Activated CD4-positive, alpha-beta T cell treated with anti-CD3 and anti-CD28 coated beads, Interleukin-2, amount 50 U/mL, for 1 hour (primary cell): Measurements from ENCODE around the gene ICA1.
"Not testable (repeated sequence)": the region's sequence is repeated elsewhere in the genome, so short reads cannot be mapped to it uniquely, and the experiment has no call there.

Source experiments
- DNase-seq: peaks from one replicate; pipeline ENCODE4 v3.0.0-alpha.2; 2020

The ICA1 gene

DNA sequence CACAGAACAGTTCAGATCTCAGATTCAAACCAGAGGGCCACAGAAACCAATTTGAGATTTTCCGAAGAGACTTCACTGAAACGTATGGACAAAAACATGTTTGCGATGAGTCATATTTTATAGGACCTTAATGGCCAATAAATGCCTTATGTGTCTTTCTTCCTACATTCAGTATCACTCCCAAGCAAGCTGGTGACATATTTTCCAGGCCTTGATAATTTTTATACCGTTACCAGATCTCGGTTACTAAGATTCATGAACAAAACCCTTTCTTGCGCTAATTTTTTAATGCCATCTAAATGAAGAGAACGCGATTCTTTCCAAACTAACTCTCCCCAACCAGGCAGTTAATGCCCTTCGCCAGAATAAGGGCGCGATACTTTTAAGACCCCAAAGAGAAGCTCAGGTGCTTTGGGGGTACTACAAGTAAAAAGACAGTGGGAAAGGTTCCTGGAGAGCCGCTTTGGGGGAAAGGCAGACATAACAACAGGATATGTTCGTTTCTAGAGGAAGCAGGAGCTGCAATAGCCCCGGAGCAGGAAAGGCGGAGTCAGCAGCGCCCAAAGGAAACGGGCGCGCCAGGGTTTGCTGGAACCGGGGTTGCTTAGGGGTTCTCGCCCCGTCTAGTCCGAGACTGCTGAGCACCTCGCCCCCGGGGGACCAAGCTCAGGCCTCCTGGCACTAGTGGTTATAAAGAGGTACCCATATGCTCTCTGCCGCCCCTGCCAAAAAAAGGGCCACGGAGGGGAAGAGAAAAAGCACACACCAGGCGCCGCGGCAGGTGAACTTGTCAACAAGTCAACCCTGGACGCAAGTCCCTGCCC lies 884 bp downstream of the ICA1 start:
- DNase-seq: no peak

DNA sequence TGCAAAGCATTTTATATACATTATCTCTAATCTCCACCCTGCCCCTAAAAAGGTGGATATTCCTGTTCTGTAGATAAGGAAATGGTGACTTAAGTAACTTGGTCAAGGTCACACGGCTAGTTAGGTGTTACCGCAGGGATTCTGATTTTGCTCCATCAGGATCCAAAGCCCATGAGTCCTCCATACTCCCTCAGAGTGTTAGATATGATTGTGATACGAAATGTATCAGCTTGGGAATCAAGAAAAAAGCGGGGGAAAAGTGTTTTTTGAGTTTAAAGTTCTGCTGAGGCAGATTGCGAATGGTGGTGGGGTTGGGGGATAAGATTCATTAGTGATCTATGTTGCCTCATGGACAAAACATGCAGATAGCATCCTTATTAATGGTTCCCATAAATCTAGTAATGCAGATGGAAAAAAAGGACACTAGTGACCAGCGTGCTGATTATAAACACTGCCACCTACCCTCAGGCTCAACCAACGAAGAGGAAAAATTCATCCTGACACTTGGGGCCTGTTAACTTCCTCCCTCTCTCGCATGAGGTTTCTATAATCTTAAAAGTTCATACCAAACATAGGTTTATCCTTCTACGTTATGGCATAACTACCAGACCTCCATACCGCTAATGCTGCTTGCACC lies 2.3 kb downstream of the ICA1 start:
- no peak for DNase-seq

DNA sequence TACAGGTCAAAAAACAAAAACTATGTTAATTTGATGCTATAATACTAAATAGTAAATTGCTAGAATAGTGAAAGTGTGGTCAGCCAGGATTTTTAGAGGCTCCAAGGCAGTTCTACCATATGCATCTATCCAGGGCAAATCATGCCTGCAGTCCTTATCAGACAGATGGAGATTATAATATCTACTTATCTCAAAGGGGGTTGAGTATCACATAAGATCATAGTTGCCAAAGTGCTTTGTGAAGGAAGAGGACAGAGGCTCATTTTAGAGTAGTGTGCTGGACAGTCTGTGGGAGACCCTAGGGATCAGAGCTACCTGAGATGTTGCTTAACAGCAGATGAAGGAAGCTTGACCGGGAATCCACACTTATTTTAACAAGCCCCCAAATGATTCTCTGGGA lies 3.2 kb downstream of the ICA1 start:
- no peak for DNase-seq

DNA sequence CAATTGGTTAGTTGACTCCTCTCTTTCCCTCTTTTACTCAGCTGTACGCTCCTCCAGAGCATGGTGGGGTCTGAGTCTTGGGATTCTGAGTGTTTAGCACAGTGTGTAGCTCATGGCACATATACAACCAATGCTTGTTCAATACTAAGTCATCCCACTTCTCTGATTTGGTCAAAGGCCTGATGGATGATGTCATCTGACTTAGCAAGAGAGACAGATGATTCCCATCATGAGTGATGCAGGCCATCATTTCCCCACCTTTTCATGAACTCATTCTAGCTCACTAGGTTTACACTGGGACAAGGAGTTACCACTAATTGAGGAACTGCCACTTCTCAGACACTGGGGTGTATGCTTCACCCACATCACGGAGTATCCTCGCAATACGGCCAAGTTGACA lies 3.8 kb downstream of the ICA1 start:
- DNase-seq: no peak

DNA sequence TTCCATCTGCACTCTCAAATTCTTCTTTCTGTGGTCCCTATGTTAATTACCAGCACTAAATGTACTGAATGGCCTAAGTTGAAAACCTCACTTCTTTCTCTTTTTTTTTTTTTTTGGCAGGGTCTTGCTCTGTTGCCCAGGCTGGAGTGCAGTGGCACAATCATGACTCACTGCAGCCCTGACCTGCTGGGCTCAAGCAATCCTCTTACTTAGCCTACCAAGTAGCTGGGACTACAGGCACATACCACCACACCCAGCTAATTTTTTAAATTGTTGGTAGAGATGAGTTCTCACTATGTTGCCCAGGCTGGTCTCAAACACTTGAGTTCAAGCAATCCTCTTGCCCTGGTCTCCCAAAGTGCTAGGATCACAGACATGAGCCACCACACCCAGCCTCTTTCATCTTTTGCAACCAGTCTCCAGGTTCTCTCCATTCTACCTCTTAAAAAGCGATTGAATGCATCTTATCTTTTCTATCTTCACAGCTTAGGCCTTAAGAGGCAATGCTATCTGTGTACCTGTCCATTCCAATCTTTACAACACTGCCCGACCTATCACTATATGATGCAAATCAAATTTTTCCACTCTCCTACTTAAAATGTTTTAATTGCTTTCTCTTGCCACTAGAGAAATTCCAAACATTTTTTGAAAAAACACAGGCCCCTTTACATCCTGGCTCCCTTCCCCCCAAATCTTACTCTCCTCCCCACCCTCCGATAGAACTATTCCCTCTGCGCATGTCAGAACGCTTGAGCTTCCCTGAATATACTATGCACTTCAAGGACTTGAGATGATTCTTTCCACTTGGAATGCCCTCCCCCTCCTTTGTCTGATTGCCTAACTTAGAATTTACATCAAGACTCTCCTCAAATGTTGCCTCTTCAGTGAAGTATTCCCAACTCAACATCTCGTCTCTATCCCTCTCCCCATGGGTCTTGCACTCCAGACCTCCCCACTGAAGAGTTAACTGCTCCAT lies 6.0 kb downstream of the ICA1 start:
- no peak for DNase-seq

DNA sequence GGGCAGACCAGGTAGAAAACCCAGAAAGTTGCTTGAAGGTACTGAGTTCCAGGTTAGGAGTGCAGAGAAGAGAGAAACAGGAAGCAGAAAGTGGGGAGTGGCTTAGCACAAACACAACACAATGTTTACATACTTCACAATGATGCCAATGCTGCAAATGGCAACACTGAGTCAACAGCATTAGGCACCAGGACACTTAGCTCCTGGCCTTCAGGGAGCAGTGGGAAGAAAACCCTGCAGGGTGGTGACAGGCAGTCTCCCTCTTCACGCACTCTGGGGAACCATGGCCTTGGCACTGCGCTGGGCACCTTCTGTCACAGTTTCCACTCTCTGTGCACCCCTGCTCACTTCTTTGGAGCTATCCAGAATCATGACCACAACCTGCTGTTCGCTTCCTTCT lies 7.3 kb downstream of the ICA1 start:
- no peak for DNase-seq

DNA sequence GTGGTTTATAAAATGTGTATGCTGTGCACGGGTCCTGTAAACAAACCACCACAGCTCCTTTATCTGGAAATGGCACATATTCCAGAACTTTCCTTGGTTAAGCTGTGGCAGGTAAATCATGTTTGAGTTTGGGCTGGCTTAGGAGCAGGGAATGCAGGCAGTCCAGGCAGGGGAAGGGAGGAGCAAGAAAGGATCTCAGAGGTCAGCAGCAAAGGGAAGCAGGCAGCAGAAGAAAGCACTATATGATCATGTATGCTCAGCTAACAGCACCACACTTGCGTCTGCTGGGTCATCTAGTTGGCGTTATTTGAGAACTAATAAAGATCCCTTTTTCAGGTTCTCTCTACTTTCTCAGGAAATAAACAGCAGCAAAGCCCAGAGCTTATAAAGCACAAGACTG lies 7.8 kb downstream of the ICA1 start:
- no peak for DNase-seq

DNA sequence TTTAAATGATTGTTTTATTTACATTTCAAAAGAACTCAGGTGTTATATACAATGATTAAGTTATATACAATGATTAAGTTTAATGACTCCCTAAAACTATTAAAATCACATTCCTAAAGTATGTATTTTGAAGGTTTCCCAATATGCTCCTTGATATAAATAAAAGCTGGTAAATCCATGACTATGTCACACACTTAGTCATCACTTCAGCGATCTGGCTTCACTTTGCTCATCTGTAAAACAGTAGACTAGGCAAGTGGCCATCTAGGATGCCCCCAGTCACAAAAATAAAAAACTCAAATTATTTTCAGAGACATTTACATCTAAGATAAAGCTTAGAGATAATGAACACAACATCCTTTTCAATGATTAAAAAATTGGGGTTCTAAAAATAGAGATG lies 10.8 kb downstream of the ICA1 start:
- DNase-seq: no peak

DNA sequence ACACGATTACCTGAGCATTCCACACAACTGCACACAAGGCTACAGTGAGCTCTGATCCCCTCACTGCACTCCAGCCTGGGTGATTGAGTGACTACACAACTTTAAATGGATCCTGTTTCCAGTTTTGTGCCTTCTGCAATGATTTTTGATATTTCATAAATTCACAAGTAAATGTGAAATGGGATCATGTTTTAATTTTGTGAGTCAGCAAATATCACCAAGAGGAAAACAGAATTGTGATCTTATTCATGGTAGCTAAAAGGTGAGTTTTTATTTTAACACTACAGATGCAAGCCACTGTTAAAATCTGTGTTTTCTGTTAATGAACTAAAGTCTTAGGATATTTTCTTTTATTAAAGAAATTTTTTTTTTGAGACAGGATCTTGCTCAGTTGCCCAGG lies 11.4 kb downstream of the ICA1 start:
- no peak for DNase-seq

DNA sequence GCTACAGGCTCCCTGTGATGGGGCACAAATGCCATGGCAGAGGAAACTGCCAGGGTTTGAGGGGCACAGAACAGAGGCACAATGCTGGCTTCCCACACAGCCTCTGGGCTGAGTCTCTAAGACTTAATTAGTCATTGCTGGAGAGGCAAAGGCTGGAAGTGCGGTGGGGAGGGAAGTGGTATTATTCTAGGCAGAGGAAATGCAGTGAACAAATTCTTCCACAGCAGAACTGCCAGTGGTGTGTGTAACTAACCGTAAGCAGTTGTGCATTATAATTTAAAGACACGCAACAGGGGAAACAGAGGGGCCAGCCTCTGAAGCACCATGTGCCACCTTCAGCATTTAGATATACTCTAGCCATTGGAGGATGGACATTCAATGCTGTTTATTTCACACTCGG lies 12.8 kb downstream of the ICA1 start:
- DNase-seq: no peak

DNA sequence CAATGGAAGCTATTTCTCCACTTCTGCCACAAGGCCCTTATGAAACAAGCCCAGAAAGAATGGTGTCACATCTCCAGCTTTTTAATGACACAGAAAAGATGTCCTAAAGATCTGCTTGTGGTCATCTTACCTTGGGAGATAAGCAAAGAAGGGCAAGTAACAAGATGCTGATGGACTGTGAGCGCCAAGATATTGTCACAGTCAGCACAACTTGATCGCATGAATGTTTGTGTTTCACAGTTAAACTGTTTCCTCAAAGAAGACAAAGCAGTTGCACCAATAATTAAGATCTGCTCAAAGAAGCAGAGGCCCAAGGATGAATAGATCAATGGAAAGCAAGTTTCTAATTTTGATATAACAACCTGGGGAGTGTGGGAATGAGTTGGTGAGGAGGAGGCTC lies 15.9 kb downstream of the ICA1 start:
- DNase-seq: no peak

DNA sequence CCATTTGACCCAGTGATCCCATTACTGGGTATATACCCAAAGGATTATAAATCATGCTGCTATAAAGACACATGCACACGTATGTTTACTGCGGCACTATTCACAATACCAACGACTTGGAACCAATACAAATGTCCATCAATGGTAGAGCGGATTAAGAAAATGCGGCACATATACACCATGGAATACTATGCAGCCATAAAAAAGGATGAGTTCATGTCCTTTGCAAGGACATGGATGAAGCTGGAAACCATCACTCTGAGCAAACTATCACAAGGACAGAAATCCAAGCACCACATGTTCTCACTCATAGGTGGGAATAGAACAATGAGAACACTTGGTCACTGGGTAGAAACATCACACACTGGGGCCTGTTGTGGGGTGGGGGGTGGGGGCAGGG lies 16.9 kb downstream of the ICA1 start:
- DNase-seq: not testable (repeated sequence)

DNA sequence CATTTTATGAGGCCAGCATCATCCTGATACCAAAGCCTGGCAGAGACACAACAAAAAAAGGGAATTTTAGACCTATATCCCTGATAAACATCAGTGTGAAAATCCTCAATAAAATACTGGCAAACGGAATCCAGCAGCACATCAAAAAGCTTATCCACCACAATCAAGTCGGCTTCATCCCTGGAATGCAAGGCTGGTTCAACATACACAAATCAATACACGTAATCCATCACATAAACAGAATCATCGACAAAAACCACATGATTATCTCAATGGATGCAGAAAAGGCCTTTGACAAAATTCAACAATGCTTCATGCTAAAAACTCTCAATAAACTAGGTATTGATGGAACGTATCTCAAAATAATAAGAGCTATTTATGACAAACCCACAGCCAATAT lies 18.9 kb downstream of the ICA1 start:
- DNase-seq: not testable (repeated sequence)

DNA sequence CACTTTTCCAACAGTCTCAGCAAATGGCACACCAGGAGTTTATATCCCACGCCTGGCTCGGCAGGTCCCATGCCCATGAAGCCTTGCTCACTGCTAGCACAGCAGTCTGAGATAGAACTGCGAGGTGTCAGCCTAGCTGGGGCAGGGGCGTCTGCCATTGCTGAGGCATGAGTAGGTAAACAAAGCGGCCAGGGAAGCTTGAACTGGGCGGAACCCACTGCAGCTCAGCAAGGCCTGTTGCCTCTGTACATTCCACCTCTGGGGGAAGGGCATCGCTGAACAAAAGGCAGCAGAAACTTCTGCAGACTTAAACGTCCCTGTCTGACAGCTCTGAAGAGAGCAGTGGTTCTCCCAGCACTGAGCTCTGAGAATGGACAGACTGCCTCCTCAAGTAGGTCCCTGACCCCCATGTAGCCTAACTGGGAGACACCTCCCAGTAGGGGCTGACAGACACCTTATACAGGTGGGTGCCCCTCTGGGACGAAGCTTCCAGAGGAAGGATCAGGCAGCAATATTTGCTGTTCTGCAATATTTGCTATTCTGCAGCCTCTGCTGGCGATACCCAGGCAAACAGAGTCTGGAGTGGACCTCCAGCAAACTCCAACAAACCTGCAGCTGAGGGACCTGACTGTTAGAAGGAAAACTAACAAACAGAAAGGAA lies 22.1 kb downstream of the ICA1 start:
- DNase-seq: not testable (repeated sequence)

DNA sequence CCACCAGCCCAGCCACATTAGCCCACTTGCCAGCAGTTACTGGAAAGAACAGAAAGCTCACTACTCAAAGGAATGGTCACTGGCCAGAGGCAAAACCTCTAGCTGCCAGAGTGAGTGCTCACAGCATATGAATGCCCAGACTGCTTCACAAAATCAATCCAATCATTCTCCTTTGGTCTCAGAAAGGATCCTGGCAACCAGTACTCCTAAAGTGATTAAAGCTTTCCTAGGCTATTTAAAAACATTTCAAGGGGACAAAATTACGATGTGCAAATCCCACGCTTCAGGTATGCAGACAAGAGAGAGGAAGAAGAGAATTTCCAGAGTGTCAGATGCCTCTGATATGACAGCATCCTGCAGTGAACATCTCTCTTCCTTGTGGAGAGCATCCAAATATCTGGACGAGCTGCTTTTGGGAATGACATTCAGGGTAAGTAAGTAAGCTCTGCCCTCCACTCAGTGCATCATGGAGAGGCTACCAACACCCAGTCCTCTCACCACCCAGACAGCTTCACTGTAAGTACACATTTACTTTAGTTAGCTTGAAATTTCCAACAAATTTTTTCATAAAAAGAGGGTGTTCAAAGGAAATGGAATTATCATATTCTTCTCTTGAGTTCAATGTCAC lies 25.1 kb downstream of the ICA1 start:
- no peak for DNase-seq

DNA sequence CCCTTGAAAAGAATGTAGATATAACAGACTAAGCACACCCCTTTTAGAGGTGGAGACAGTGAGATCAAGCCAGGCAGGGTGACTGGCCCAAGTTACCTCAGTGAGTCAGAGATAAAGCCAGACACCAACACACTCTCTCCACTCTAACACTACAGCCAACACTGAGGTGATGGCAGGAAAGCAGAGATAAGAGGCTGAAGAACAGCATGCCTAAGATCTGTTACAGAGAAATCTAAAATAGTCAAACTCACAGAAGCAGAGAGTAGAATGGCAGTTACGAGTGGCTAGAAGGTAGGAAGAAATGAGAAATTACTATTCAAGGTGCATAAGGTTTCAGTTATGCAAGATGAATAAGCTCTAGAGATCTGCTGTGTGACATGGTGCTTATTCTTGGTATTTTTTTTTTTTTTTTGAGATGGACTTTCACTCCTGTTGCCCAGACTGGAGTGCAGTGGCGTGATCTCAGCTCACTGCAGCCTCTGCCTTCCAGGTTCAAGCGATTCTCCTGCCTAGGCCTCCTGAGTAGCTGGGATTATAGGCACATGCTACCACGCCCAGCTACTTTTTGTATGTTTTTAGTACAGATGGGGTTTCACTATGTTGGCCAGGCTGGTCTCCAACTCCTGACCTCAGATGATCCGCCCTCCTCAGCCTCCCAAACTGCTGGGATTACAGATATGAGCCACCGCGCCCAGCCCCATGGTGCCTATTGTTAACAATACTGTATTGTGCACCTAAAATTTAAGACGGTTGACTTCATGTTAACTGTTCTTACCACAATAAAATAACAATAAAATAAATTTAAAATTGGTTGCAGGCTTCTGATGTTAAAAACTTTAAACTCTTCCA lies 28.7 kb downstream of the ICA1 start:
- no peak for DNase-seq

DNA sequence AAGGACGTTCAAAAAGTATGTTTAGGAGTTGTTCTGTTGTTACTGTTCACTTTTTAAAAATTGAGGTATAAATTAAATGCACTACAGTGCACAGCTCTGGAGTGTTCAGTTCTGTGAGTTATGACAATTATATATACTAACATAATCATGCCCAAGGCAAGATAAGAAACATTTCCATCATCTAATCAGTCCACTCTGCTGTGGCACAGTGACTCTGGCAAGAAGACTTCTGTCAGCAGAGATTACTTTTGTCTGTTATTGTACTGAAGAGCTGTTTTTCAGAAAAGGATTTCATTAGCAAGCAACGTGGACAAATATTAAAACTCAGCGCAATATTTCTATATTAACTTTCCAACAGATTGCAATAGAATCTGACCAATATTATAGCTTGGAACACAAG lies 32.0 kb downstream of the ICA1 start:
- no peak for DNase-seq

DNA sequence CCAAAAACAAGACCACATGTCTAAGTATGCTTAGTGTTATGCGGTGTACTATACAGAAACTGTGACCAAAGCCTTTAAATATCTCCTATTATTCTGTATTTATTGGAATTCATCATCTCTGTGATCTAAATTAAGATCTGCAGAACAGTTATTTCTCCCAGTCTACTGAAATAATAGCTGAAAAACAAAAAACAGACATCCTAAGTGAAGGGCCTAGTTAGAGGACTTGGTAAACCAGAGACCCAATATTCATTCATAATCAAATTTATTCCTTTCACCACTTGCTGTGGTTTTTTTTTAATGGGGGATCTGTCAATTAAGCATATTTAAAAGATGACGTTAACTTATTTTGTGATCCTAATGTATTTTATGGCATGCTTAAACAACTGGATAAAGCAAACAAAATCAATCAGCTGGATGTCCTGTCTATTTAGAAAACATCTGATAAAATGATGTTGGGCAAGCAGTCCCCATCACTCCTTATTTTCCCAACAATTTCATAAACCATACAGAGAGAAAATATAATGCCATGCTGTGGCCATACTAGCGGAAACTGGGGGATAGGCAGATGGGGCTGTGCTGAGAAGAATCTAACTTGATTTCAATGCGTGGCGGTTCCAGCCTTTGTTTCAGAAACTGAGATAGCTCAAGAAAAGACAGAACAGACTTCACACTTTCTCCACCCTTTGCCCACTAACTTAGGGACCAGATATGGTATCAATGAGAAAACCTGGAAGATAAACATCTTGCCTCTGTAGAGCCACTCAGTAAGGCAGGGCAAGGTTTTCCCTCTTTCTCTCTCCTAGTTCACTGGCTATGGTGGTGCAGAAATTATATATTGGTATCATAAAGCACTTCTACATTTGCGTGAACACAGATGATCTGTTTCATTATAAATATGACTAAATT lies 32.9 kb downstream of the ICA1 start:
- DNase-seq: no peak

DNA sequence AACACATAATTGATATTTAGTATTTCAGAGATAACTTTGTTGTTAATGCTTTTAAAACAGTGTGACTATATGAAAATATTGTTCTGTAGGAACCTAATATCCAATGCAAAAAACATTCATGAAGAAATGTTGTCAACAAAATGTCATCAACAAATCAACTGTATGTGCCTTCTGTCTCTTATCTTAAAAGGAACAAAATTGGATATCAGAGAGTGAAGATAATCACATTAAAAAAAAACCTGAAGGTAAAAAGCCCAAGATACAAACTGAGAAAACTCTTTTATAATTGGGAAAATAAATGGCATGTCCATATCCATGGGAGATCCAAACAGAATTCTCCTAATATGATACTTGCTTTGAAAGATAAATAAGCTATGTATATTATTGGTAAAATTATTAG lies 33.9 kb downstream of the ICA1 start:
- no peak for DNase-seq

DNA sequence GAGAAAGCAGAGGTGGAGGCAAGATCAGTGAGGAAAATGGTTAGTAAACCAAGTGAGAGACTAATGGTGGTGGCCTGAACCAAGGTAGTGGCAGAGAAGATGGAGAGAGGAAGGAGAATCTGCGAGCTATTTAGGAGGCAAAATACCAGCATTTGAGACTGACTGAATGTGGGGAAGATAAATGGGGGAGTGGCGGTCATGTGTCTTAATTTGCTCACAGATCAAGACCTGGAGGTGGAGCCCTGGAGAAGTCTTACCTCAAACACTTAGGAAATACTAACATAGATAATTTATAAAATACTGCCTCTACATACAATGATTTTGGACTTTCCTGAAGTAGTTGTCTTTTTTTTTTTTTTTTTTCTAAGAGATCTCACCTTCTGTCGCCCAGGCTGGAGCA lies 34.7 kb downstream of the ICA1 start:
- no peak for DNase-seq
